HG03097 (cell line): Measurements from ENCODE around the gene FAM13A.
"Not testable (repeated sequence)": the region's sequence is repeated elsewhere in the genome, so short reads cannot be mapped to it uniquely, and the experiment has no call there.

ENCODE experiments used
- ATAC-seq: cut with Tn5 transposase; IDR thresholded peaks from one replicate; pipeline ENCODE4 v1.9.1; 2021; ENCODE audit not compliant: unreplicated experiment, low FRiP score

Gene FAM13A

DNA sequence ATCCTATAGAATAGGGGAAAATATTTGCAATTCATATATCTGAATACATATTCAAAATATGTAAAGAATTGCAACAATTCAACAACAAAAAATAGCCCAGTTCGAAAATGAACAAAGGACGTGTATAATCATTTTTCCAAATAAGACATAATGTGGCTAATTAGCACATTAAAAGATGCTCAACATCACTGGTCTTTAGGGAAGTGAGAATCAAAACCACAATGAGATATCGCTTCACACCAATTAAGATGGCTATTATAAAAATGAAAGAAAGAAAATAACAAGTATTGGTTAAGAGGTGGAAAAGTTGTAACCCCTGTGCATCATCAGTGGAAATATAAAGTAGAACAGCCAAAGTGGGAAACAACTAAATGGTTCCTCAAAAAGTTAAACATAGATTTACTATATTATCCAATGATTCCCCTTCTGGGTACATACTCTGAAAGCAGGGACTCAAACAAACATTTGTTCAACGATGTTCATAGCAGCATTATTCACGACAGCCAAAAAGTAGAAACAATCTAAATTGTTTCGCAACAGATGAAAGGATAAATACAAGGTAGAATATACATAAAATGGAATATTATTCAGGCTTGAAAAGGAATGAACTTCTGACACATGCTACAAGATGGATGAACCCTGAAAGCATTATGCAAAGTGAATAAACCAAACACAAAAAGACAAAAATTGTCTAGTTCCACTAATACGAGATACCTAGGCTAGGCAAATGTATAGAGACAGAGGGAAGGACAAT lies 12.7 kb downstream of the FAM13A start:
- ATAC-seq: no peak

DNA sequence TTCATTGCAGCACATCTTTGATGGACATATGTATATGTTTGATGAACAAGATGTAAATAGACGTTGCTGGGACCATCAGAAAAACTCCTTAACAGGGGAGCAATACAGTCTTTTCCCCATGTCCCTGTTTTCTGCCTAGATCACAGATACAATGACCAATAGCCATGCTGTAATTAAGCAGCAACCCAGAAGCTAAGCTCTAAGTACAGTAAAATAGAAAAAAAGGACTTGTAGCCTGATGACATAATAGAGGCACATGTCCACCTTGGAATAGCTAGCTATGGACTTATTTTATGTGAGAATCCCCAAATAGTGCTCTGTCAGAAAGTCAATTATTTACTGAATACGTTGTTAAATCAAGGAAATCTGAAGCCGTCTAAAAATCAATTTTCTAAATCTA lies 14.9 kb downstream of the FAM13A start:
- no peak for ATAC-seq

DNA sequence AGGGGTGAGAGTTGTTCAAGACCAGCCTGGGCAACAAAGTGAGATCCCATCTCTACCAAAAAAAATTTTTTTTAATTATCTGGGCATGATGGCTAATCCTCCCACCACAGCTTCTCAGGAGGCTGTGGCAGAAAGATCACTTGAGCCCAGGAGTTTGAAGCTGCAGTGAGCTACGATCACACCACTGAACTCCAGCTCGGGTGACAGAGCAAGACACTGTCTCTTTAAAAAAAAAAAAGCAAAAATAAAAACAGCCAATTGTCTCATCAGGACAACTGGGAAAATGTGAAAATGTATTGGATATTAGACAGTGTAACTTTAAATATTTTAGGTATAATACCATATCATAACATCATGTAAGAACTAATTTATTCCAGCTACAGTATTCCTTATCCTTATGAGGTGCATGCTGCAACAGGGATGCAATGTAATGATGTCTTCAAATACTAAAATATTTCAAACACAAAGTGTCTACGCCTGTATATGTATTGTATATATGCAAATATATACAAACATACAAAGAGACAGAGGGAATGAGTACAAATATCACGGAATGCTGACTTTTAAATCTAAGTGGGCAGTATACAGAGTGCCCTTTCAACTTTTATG lies 17.2 kb downstream of the FAM13A start:
- ATAC-seq: no peak

- no peak for ATAC-seq
Measured at GRCh38 chr4:89036535-89036934, 20.4 kb downstream of the FAM13A start.

DNA sequence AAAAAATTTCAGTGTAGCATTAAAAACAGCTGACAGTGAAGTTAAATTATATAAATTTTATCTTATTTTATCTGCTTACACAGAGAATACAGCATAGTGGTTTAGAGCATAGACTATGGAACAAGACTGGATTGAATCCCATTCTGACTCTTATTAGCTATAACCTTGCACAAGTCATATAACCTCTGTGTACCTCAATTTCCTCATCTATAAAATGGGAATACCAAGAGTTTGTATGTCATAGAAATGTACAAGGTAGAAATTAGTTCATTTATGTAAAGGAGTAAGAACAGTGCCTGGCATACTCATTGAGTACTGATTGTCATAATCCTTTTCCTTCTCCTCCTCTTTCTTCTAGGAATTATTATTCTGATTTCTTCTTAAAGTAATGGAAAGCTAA lies 25.7 kb downstream of the FAM13A start:
- ATAC-seq: no peak

GRCh38 chr4:89029591-89029990 lies 27.4 kb downstream of the FAM13A start:
- ATAC-seq: no peak

- ATAC-seq: no peak
Measured at GRCh38 chr4:89026542-89026941, 30.4 kb downstream of the FAM13A start.

GRCh38 chr4:89024051-89024675 lies 32.8 kb downstream of the FAM13A start:
- peak; percentile 93 for ATAC-seq

GRCh38 chr4:89023140-89023539 lies 33.8 kb downstream of the FAM13A start:
- ATAC-seq: no peak

DNA sequence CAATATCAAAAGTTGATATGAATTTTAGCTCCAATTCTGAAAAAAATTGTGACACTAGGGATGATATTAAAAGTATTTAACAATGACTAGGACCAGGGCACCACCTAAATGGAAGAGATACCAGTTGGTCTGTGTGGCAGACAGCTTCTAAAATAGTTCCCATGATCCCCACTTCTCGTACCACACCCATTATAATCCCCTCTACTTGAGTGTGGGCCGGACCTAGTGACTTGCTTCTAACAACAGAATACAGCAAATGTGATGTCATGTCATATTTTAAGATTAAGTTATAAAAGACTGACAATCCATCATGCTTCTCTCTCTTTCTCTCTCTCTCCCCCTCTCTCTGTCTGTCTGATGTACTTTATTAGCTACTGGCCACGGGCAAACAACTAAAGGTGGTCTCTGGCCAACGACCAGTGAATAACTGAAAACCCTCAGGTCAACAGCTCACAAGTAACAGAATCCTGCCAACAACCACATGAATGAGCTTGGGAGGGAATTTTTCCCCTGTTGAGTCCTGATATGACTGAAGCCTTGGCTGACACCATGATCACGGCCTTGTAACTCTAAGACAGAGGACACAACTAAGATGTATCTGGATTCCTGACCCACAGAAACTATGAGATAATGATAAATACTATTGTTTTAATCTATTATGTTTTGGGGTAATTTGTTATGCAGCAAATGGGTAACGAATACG lies 34.4 kb downstream of the FAM13A start:
- no peak for ATAC-seq

DNA sequence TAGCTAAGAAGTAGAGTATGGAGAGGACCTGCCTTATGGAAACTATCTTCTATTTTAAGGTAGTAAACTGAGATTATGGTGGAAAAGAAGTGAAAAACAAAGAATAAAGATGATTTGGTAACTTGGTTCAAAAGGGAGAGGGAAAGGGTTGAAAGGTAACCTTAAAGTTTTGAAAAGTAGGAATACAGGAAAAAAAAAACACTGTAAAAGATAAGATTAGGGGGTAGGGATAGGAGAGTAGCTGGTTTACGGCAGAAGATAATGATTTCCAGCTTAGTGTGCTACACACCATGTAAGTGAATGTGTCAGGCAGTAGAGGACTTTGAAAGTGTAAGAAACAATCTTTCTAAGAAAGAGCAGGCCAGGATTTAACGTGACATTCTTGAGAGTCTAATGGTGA lies 35.3 kb downstream of the FAM13A start:
- no peak for ATAC-seq

- ATAC-seq: no peak
Measured at GRCh38 chr4:89021062-89021461, 35.9 kb downstream of the FAM13A start.

GRCh38 chr4:89014897-89015296 lies 42.1 kb downstream of the FAM13A start:
- not testable (repeated sequence) for ATAC-seq

GRCh38 chr4:89009761-89010369 lies 47.1 kb downstream of the FAM13A start:
- ATAC-seq: no peak

DNA sequence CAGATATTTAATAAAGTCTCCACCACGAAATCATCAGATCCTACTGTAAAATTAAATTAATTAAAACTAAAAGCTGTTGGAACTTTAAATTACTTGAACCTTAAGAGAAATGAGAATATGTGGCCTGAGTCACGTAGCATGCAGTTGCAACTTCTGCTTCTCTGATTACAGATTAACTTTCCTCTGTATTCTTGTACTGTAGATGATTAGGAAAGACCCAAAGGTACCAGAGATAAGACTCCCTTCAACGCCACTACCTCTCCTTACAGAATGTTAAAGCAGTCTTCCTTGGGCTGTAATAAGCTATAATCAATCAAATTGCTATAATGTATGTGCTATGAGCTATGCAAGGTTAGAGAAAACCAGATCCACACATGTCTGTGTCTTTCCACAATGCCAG lies 47.9 kb downstream of the FAM13A start:
- ATAC-seq: no peak

GRCh38 chr4:89008166-89008565 lies 48.8 kb downstream of the FAM13A start:
- no peak for ATAC-seq

DNA sequence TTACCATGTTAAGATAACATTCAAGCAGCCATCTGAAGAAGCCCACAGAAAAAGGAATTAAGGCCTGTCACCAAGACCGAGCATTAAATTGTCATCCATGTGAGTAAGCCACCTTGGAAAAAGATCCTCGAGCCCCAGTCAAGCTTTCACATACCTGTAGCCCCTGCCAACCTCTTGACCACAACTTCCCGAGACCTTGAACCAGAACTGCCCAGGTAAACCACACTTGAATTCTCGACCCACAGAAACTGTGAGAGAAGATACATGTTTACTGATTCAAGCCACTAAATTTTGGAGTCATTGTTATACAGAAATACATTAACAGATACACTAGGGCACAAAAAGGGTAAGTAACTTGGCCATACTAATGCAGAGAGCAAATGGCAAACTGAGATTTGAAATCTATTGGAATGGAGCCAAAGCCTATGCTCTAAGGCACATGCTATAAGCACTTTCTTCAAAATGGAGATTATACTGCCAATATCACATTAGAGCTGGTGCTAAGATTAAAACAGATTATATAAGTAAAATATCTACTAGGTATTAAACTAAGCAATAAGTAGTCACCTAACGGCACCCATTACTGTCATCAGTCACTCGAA lies 49.5 kb downstream of the FAM13A start:
- ATAC-seq: no peak

GRCh38 chr4:89006307-89006706 lies 50.7 kb downstream of the FAM13A start:
- ATAC-seq: no peak

DNA sequence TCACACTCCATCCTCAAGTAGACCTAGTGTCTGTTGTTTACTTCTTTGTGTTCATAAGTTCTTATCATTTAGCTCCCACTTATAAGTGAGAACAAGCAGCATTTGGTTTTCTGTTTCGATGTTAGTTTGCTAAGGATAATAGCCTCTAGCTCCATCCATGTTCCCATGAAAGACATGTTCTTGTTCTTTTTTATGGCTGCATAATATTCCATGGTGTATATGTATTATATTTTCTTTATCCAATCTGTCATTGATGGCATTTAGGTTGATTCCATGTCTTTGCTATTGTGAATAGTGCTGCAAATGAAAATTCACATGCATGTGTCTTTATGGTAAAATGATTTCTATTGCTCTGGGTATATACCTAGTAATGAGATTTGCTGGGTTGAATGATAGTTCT lies 51.9 kb downstream of the FAM13A start:
- ATAC-seq: not testable (repeated sequence)

DNA sequence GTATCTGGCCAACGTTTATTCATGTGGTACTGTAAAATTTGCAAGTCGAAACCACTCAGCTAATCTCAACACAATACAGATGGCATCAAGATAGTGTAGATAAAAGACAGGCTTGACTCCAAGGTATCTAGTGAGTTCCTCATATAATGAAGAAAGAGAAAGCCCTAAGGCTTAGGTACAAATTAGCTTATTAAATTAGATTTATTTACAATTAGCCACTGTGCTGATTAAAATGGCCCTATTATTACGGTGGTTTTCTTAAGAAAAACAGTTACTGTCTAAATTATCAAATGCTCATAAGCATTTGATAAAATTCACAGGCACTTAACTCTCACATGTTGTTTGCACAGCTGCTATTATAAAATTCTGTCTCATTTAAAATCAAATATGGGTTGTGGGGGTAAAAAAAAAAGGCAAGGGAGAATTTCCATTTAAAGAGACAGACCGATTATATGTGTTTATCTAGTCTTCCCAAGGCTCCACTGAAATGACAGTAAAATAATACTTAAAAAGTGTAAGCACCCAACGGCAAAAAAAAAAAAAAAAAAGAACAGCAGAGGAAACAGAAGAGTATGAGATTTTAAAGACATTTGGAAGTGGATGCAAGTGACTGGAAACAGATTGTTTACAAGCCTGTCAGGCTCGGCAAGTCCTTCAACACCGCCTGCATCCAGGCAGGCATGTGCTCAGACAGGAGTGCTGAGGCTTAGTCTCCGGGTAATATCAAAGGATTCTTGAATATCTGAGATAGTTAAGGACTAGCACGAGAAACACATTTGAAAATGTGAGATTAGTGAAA lies 55.1 kb downstream of the FAM13A start:
- ATAC-seq: no peak
